Tibial artery (tissue), 4 donors: ENCODE data around the gene SPEN.

Source experiments
- DNase-seq, 2 donors: peaks; one replicate each; pipeline ENCODE4 v3.0.0-alpha.2; 2019
- H3K27ac ChIP-seq, 2 donors: fragments of 200-600 bp; sonication (generic) in 1 of 2; 1 replicate in 1 of 2; 2 replicates in 1 of 2; pipeline ENCODE4 v1.5.1; 2018 to 2019; ENCODE audit warnings: mild to moderate bottlenecking in 1 of 2
- H3K27me3 ChIP-seq, 2 donors: fragments of 200-600 bp; sonication (generic) in 1 of 2; one replicate each; pipeline versions ENCODE4 v1.5.1 to v1.6.0; 2016 to 2019
- H3K36me3 ChIP-seq, 3 donors: fragments of 200-600 bp; sonication (generic) in 2 of 3; one replicate each; pipeline ENCODE4 v1.5.1; 2016 to 2019; ENCODE audit warnings: mild to moderate bottlenecking in 2 of 3
- H3K4me1 ChIP-seq, 4 donors: fragments of 200-600 bp; sonication (generic) in 2 of 4; 1 replicate in 3 of 4; 2 replicates in 1 of 4; pipeline ENCODE4 v1.5.1; 2016 to 2019
- H3K4me3 ChIP-seq, 2 donors: fragments of 200-600 bp; sonication (generic) in 1 of 2; 1 replicate in 1 of 2; 2 replicates in 1 of 2; pipeline ENCODE4 v1.5.1; 2018 to 2019; ENCODE audit warnings: mild to moderate bottlenecking in 2 of 2
- H3K9me3 ChIP-seq, 3 donors: fragments of 200-600 bp; sonication (generic) in 1 of 3; one replicate each; pipeline ENCODE4 v1.5.1; 2016 to 2019
- CTCF ChIP-seq, 2 experiments: fragments of 200-600 bp in 1 of 2; fragments of 450-650 bp in 1 of 2; IDR thresholded peaks; one replicate each; pipeline ENCODE4 v1.5.1; 2017 to 2019; ENCODE audit warnings: antibody characterized with exemption in 2 of 2, mild to moderate bottlenecking in 1 of 2, moderate library complexity in 1 of 2
- intact Hi-C: fragments of 100-400 bp; cut with DNase I; formaldehyde crosslinking; loops from one replicate; pipeline ENCODE4 v1.15.0; 2023; ENCODE audit warnings: low total_unique reads

SPEN gene

DNA sequence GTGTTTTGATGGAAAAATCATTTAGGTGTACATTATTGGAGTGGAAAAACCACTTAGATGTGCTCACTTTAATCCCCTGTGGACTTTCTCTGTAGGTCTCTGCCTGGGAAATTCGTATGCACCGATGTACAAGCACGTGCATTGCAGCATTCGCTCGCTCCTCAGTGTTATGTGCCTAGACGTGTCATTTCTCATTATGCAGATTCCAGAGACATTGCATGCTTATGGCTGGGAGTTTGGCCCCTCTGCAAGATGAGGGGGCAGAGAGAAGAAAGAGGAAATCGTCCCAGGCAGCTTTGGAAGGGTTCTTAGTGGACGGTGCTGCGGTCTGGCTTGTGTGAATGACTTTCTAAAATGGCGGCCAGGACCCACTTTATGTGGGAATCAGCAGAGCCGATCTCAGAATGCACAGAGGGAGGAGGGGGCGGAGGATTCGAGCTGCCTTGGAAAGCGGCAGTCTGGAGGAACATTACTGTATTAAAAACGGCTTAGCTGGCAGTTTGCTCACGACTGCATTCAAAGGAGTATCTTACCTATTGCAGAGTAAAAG lies 2.3 kb downstream of the SPEN start:
- Histone ChIP-seq H3K27ac (peak overlapping the region; percentile 99), H3K4me1 (peaks cover 0 to 65% (median 40%) of the 10 kb centered on the region in 4 donors), H3K4me3 (peak overlapping the region; percentile 93 to 98), H3K36me3 (no peaks in the 10 kb centered on the region), H3K27me3 (no peaks in the 10 kb centered on the region), H3K9me3 (no peaks in the 10 kb centered on the region)
- intact Hi-C loops, result loop anchor here (2.0 kb wide), 1 partner anchor 35 kb away; no protein-coding TSS in a partner anchor
- TF ChIP-seq CTCF (IDR thresholded peaks at IDR 0.05), result no peak
- peak; percentile 38 to 67 for DNase-seq

- H3K4me3 ChIP-seq, result peak overlapping the region; percentile 93 to 98
- no peaks in the 10 kb centered on the region for H3K36me3 ChIP-seq
- no peak for DNase-seq
- peaks cover 0 to 62% (median 35%) of the 10 kb centered on the region in 4 donors for H3K4me1 ChIP-seq
- TF ChIP-seq CTCF (IDR thresholded peaks at IDR 0.05), result no peak
- peak overlapping the region; percentile 99 for H3K27ac ChIP-seq
- H3K27me3 ChIP-seq, result no peaks in the 10 kb centered on the region
- intact Hi-C loops, result no loop called here
- no peaks in the 10 kb centered on the region for H3K9me3 ChIP-seq
These were observed 3.0 kb downstream of the SPEN start for GRCh38 chr1:15850471-15851001.

DNA sequence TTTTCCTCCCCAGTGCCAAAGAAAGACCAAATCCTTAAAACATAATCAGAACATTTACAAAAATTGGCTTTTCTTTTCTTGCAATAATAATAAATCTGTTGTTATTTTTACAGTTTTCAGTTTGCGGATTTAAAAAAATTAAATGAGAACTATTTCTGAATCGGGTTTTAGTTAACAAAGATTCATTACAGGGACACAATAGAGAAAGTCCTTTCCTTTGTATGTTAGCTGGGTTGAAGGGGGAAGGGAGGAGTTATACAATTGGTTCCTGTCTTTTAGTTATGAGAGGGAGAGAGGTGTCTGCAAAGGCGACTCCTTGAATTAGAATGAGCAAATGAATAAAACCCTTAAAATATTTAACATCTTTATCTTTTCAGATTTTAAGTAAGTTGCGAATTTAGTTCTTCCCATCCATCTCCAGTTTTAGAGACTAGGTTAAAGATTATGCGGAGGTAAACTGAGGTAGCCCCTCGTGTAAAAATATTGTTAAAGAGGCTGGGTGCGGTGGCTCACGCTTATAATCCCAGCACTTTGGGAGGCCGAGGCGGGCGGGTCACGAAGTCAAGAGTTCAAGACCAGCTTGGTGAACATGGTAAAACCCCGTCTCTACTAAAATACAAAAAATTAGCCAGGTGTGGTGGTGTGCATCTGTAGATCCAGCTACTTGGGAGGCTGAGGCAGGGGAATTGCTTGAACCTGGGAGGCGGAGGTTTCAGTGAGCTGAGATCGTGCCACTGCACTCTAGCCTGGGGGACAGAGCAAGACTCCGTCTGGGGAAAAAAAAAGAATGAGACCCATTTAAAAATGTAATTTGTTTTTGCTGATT lies 3.9 kb downstream of the SPEN start:
- no peaks in the 10 kb centered on the region for H3K9me3 ChIP-seq
- H3K27me3 ChIP-seq, result no peaks in the 10 kb centered on the region
- peak overlapping the region in 1 of 2 donors; percentile 14 for H3K4me3 ChIP-seq
- H3K27ac ChIP-seq, result peak overlapping the region; percentile 5 to 99
- DNase-seq, result peak in 1 of 2 donors; percentile 51
- peaks cover 0 to 62% (median 34%) of the 10 kb centered on the region in 4 donors for H3K4me1 ChIP-seq
- intact Hi-C loops, result no loop called here
- no peaks in the 10 kb centered on the region for H3K36me3 ChIP-seq
- no peak for TF ChIP-seq CTCF (IDR thresholded peaks at IDR 0.05)

DNA sequence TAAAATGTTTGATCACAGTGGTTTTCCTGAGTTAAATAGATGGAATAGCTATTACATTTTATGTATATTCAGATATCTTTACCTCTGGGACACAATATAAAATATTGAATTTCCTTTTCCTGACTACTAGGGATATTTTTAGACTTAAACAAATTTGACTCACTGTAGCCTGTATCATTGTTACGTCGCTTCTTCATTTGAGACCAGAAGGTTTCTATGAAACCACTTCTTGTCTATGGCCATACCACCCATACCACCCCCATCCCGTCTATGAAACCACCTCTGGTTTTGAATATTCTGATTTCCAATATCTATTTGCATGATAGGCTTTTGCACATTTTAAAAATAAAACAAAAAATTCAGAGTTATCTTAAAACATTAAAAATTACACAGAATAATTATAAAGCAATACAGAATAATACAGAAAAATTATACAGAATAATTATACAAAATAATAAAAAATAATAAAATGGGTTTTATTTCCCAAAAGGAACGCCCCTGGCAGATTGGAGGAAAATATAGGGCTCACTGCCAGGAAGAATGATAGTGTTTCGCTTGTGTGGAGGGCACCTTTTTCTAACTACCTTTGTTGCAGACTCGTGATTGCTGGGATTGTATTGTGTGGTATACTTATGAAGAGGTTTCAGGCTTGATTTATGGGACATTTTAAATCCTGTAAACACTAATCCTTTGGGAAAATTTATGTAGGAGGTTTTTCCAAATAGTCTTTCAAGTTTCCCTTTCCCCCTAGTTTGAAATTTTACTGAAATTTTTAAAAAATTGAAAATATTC lies 4.7 kb downstream of the SPEN start:
- DNase-seq, result no peak
- peak overlapping the region; percentile 5 to 99 for H3K27ac ChIP-seq
- no peaks in the 10 kb centered on the region for H3K9me3 ChIP-seq
- intact Hi-C loops, result no loop called here
- no peak overlapping the region for H3K4me3 ChIP-seq
- peaks cover 0 to 63% (median 37%) of the 10 kb centered on the region in 4 donors for H3K4me1 ChIP-seq
- no peak for TF ChIP-seq CTCF (IDR thresholded peaks at IDR 0.05)
- no peaks in the 10 kb centered on the region for H3K36me3 ChIP-seq
- no peaks in the 10 kb centered on the region for H3K27me3 ChIP-seq

GRCh38 chr1:15852828-15853302 lies 5.4 kb downstream of the SPEN start:
- Histone ChIP-seq H3K36me3 (no peaks in the 10 kb centered on the region), H3K27me3 (no peaks in the 10 kb centered on the region), H3K9me3 (no peaks in the 10 kb centered on the region), H3K4me1 (peaks cover 0 to 69% (median 44%) of the 10 kb centered on the region in 4 donors), H3K27ac (peak overlapping the region in 1 of 2 donors; percentile 99), H3K4me3 (no peak overlapping the region)
- no peak for DNase-seq
- TF ChIP-seq CTCF (IDR thresholded peaks at IDR 0.05), result no peak
- intact Hi-C loops, result no loop called here
